Measurements from ENCODE around the gene ZNF367. TPM values are rescaled to one million over a fixed set of nuclear protein-coding genes. Genes with fewer than 3 reads are reported as not detected.
A peak's percentile ranks its signal among the peaks of the same experiment; 100 is the strongest.

The ZNF367 gene
- total RNA-seq, 1 experiment from 2014 or later, result 10.1 TPM

DNA sequence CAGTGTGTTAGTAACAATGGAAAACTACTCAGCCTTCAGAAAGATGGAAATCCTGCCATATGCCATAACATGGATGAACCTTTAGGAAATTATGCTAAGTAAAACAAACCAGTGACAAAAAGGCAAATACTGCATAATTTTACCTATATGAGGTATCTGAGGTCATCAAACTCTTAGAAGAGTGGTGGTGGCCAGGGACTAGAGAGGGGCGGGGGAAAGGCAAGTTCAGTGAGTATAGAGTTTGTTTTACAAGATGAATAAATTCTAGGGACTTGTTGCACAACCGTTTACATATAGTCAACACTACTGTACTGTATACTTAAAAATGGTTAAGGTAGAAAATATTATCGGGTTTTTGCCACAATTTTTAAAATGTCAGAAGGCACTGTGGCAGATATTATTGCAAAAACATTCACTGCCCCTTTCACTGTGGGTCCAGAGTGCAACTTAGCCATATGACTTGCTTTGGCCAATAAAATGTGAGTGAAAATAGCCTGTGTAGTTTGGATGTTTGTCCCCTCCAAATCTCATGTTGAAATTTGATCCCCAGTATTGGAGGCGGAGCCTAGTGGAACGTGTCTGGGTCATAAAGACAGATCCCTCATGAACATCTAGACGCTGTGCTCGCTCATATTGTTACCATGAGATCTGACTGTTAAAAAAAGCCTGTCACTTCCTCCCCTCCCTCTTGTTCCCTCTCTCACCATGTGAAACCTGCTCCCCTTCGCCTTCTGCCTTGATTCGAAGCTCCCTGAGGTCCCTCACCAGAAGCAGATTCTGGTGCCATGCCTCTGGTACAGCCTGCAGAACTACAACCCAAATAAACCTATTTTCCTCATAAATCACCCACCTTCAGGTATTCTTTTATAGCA is 9.5 kb downstream of the ZNF367 start:
- no peaks in the 10 kb centered on the region for H3K27me3 ChIP-seq (ENCODE audit: insufficient read depth, low read length)
- no peaks in the 10 kb centered on the region for H4K20me1 ChIP-seq (ENCODE audit: control insufficient read depth, insufficient read depth, insufficient read length)
- Mint-ChIP-seq H3K4me1 (peaks cover 34 to 35% of the 10 kb centered on the region in 2 experiments), H3K27me3 (ENCODE audit: low read depth) (no peaks in the 10 kb centered on the region), H3K9me3 (no peaks in the 10 kb centered on the region; a peak in 1 of 5 replicates), H3K27ac (peak overlapping the region; percentile 50 to 76 (median 53); a peak in 5 of 7 replicates), H3K4me3 (no peak overlapping the region), H3K36me3 (ENCODE audit: insufficient read depth in 1 of 3, low read depth in 3 of 3) (peaks cover 3 to 16% (median 4%) of the 10 kb centered on the region in 3 experiments; a peak in 3 of 7 replicates)
- no peak overlapping the region for H3K4me2 ChIP-seq (ENCODE audit: insufficient read depth, insufficient read length, low read length)
- no peak overlapping the region for H2BK12ac ChIP-seq (ENCODE audit: insufficient read length, low read depth, low read length)
- no peak overlapping the region for H4K91ac ChIP-seq (ENCODE audit: insufficient read length, low read depth, low read length)
- no peak overlapping the region for H2BK120ac ChIP-seq (ENCODE audit: low read depth, low read length, poor library complexity, severe bottlenecking)
- H2BK20ac ChIP-seq (ENCODE audit: low read depth, low read length, poor library complexity, severe bottlenecking), result no peak overlapping the region
- H3K9ac ChIP-seq (ENCODE audit: extremely low read depth, insufficient read length, low read length), result no peak overlapping the region
- H2BK15ac ChIP-seq (ENCODE audit: low read depth, low read length), result no peak overlapping the region
- no peak overlapping the region for H3K27ac ChIP-seq (ENCODE audit: insufficient read length, low read depth, low read length)
- WGBS (ENCODE audit: extremely low coverage, insufficient read length, low lambda C conversion rate), result no CpG with 5 or more reads among the region's 9 CpGs
- H2AK5ac ChIP-seq (ENCODE audit: insufficient read length, low read length), result no peak overlapping the region
- H3K4me1 ChIP-seq (ENCODE audit: insufficient read depth, low read length), result peaks cover 5% of the 10 kb centered on the region; the same call in 1 of the 2 replicates
- H3K4ac ChIP-seq (ENCODE audit: low read depth, low read length), result no peak overlapping the region
- H3K79me2 ChIP-seq (ENCODE audit: insufficient read depth, low read length), result peaks cover 5% of the 10 kb centered on the region; the same call in 1 of the 2 replicates
- H3K9me3 ChIP-seq (ENCODE audit: control insufficient read depth, low read depth, low read length), result no peaks in the 10 kb centered on the region
- H2BK5ac ChIP-seq (ENCODE audit: insufficient read length, low read length), result no peak overlapping the region
- no peak overlapping the region for H3K56ac ChIP-seq (ENCODE audit: insufficient read length, low read depth, low read length)
- no peak overlapping the region for H2AFZ ChIP-seq (ENCODE audit: low read length)
- no peak overlapping the region for H4K5ac ChIP-seq (ENCODE audit: insufficient read length, low read depth, low read length)
- peaks cover 6% of the 10 kb centered on the region for H3K79me1 ChIP-seq (ENCODE audit: insufficient read depth, low read depth, low read length, poor library complexity, severe bottlenecking)
- DNase-seq, result no peak
- H3K18ac ChIP-seq (ENCODE audit: insufficient read length, low read depth, low read length), result no peak overlapping the region
- H3T11ph ChIP-seq (ENCODE audit: low read length), result no peak overlapping the region
- no peaks in the 10 kb centered on the region for H3K23me2 ChIP-seq (ENCODE audit: insufficient read length, low read depth, low read length, poor library complexity, severe bottlenecking)
- H3K23ac ChIP-seq (ENCODE audit: insufficient read length, low read depth, low read length), result no peak overlapping the region
- H3K14ac ChIP-seq (ENCODE audit: insufficient read depth, low read length), result no peak overlapping the region
- no peak overlapping the region for H4K8ac ChIP-seq (replicated peaks; ENCODE audit: insufficient read length, low read depth, low read length)
- TF ChIP-seq, protein P1, sequence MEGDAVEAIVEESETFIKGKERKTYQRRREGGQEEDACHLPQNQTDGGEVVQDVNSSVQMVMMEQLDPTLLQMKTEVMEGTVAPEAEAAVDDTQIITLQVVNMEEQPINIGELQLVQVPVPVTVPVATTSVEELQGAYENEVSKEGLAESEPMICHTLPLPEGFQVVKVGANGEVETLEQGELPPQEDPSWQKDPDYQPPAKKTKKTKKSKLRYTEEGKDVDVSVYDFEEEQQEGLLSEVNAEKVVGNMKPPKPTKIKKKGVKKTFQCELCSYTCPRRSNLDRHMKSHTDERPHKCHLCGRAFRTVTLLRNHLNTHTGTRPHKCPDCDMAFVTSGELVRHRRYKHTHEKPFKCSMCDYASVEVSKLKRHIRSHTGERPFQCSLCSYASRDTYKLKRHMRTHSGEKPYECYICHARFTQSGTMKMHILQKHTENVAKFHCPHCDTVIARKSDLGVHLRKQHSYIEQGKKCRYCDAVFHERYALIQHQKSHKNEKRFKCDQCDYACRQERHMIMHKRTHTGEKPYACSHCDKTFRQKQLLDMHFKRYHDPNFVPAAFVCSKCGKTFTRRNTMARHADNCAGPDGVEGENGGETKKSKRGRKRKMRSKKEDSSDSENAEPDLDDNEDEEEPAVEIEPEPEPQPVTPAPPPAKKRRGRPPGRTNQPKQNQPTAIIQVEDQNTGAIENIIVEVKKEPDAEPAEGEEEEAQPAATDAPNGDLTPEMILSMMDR (conservative IDR thresholded peaks at IDR 0.05), result no peak

All from H9 (cell line).